HG02973 (cell line): ENCODE measurements around the gene SHH.
"Not testable (repeated sequence)": the region's sequence is repeated elsewhere in the genome, so short reads cannot be mapped to it uniquely, and the experiment has no call there.

Experiments used
- ATAC-seq: cut with Tn5 transposase; IDR thresholded peaks from one replicate; pipeline ENCODE4 v1.9.1; 2021; ENCODE audit warnings: moderate library complexity; ENCODE audit not compliant: unreplicated experiment

SHH gene

DNA sequence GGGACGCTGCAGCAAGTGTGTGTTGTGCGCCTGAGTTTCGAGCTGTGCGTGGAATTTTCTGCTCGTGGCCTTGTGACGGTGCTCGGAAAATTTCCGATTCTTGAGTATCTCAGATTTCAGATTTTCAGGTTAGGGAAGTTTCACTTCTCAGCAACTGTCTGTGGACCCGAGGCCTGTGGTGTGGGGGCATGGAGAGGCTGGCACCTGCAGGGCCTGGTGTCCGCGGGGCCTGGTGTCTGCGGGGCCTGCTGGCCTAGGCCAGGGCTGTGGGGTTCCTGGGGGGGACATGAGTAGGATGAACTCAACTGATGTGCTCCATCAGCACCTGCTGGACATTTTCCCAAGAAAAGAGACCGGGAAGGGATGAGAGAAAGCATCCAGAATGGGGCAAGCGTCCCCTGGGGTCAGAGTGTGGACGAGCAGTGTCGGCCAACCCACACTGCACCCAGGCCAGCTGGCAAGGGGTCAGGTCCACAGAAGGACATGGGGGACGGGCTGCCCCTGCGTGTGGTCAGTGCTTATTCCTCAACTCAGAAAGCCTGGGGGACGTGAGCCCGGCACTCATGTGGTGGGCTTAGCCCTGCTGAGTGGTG lies 31.3 kb upstream of the SHH start:
- ATAC-seq = no peak

DNA sequence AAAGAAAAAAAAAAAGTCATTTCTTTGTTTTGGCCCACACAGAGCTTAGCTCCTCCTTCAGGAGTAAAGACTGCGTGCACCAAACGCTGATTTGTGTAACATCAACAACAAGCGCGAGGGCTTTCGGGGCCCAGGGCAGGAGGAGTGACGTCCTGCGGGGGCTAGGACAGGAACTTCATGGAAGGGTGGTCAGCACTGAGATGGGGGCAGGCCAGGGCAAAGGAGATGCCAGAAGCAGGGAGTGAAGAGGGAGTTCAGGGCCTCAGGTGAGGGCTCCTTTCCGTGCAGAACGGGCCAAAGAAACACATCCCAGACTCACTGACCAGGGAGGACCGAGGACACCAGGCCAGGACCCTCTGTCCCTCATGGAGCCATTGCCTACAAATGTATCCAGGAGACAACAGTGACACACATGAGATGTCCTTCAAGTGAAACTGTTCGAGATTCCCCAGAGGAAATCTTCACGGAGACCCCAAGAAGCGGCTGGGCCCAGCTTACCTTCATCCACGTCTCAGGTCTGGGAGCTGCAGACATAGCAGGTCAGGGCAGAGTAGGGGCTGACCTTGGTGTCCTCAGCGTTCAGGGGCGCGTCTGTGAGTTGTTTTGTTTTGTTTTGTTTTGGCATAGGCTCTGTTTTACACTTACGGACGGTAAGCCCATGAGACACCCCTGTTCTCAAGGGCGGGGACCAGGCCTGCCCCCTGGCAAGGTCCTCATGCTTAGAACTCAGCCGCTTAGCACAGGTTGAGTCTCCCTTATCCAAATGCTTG lies 30.4 kb upstream of the SHH start:
- no peak for ATAC-seq

DNA sequence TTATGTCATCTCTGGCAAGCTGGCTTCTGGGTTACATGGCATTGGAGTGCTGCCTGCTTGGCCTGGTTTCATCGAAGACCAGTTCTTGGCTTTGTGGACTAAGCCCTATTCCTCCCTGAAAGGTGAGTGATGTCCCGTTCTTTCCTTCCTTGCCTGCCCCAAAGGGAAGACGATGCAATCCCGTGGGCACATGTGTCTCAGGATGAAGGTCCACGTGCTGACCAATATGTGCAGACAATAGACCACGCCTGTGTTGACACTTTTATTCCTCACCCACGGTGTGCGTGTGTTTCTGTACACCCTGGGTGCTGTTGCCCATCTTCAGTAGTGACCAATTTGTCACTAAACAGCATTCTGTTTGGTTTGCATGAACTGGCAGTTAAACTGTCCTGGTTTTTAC lies 28.6 kb upstream of the SHH start:
- ATAC-seq = no peak

DNA sequence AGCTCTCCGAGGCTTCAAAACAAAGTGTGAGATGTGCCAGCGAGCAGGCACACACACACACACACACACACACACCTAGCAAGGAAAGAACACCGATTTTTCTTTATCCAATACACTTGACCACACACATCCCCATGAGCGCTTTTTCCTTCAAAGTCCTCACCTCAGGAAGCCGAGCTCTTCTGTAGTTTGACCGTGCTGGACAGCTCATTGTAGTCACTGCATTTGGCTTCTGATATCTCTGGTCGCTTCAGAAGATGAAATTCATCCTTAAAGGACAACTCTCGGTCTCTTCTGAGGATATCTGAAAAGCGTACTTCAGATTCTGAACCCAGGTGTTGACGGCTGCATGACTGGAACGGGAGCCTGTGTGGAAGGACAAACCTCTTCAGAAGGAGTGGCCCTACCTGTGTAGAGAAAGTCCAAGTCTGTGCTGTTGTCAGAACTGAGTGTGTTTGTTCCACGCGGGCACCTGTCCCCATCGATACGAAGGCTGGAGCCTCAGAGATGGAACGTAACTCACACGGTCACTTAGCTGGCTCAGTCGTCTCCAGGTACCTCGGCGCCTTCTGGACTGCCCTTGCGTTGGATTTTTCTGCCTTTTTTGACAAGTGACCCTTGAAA lies 28.1 kb upstream of the SHH start:
- ATAC-seq = no peak

DNA sequence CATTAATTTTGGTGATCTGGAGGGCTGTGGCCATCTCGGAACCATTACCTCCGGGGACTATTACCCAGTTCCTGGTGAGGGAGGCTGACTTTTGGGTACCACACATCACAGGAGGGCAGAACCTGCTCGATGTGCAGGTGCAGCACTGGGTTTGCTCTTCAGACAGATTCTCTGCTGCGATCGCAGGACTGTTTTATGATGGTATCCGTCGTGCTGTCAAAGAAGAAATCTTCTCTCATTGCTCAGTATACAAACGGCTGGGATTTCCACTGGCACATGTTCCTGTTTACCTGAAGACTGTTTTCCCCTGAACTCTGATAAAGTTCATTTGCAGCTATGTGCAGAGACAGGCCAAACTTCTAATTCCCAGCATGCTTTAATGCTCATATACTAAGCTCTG lies 27.2 kb upstream of the SHH start:
- ATAC-seq = no peak

DNA sequence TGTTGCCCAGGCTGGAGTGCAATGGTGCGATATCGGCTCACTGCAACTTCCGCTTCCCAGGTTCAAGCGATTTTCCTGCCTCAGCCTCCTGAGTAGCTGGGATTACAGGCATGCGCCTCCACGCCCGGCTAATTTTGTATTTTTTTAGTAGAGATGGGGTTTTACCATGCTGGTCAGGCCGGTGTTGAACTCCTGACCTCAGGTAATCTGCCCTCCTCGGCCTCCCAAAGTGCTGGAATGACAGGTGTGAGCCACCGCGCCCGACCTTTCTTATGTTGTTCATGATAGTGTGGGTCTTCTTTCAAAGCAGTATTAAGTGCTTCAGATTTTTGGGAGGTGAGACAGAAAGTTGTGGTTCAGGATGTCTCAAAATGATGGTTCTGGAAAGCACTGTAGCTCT lies 26.0 kb upstream of the SHH start:
- ATAC-seq = not testable (repeated sequence)

DNA sequence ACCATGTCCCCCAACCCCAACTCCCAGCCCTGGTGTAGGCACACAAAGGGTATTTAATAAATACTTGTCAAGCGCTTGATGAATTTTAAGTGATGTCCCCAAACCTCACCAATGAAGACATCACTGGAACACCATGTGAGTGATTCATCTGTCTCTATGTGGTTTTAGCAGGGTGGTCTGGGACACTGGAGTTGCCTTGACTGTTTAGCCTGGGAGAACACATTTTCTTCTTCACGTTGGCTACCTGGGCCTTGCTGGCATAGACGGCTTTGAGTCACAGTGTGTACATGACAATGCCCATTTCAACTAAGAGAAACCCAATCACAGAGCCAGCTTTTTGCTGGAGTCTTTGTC lies 24.8 kb upstream of the SHH start:
- no peak for ATAC-seq

DNA sequence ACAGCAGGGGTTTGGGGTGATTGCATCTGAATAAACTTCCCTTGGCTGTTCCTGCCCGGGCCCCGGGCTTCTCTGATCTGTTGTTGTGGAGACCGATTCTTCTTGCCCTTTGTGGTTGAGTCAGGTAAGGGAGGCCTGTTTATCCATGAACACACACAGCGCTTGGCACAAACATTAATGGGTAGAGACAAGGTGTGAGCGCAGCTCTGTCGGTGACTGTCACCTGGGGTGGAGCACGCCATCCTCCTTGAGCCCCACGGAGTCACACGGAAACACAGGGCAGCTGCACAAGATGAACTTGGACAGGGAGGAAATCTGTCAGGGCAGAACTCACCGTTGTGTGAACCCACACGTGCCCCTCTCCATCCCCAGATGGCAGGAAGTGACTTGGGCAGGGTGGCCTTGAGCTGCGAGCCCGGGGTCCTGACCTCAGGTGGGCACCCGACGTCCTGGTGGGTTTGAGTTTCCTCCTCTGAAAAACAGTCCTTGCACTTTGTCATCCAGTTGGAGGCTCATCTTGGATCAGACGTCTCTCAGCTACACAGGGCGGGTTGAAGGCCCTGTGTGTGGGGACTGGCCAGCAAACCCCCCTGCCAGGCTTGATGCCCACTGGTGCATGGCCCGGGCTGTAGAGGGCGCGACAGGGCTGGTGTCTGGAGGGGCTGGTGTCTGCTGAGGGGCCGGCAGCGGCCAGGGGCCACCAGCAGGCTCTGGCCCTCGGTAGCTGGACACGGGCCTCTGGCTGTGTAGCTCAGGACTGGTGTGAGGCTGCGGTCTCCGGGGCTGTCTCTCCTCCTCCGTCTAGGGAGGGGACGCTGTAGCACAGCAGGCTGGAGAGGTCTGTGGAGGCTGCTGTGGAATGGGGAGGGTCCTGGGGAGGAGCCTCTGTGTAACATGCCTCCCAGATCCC lies 24.2 kb upstream of the SHH start:
- no peak for ATAC-seq

DNA sequence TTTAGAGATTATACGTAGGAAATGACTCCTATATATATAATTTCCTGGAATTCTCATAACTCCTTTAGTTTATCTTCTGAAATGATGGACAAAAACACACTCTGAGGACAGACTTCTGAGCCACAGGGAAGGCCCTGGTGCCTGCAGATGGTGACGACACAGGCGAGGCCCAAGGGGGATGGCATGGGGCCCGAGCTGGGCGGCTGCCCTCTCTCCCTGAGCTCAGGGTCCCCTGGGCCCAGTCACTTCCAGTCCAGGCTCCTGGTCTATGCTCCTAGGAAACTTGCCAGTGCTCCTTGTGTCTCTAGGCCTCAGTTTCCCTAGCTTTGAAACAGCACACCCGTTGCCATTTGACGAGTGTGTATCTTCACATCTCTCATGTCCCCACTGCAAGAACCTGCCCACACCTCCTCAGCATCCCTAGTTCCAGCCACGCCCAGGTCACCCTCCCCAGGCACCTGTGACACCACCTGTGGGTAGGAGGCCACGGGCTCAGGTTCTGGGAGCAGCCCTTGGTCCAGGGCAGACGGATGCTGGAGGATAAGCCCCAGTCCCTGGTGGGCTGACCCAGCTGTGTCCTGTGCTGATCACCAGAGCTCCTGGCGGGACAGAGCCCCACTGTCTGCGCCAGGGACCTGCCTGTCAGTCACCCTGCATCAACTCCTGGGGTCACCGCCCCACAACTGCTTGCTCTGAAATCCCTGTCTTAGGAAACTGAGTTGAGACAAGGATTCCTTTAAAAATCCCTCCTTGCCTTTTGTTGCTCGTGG lies 23.4 kb upstream of the SHH start:
- ATAC-seq = no peak

DNA sequence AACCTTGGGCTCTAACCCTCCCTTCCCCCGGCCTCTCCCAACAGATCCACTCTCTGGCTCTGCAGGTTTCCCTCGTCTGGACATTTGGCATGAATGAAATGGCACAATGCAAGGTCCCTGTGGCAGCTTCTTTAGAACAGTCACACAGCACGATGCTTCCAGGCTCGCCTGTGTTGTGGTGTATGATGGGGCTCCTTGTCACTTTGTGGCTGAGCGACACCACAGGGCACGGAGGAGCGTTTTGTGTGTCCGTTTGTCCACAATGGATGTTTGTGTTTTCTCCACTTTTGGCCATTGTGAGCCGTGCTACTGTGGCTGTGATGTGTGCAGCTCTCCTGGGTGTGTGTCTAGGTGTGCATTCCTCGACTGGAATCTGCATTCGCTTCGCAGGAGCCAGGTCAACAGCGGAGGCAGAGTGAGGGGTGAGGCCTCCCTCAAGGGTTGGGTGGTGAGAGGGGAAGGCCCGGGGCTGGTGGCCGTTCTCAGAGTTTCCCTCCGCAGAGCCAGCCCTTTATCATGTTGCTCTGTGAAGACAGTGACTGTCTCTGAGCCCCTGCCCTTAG lies 22.3 kb upstream of the SHH start:
- ATAC-seq = no peak

DNA sequence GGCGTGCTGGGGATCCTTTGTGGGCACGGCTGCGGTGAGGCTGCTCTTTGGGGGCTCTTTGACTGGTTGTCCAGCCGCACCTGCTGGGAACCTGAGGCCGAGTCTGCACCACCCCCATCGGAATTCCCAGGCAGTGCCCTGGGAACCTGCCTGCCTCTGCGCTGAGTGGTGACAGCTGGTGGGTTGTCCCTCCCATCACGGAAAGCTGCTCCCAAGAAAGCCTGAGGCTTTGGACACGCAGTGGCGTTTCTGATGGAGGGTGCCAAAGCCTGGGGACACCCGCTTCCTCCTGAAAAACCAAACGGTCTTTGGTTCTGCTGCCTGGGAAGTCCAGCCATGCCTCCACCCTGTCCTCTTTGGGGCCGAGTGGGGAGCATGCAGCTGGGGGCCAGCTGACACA lies 21.4 kb upstream of the SHH start:
- no peak for ATAC-seq

DNA sequence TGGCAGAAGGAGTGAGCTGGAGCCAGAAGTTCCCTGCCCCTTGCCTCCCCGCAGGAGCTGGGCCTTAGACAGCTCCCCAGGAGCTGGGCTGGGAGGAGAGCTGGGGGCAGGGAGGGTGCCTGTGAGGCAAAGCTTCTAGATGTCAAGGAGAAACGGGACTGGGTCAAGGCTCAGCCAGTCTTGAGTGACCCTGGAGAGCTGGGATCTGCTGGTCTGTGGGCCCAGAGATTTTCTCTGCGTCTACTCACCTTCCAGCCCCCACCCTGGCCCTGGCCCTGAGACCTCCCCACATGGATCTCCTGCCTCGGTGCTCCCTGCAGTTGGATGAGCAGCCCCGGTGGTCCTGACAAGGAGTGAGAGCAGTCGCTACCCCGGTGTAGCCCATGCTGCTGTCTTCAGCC lies 20.3 kb upstream of the SHH start:
- no peak for ATAC-seq

DNA sequence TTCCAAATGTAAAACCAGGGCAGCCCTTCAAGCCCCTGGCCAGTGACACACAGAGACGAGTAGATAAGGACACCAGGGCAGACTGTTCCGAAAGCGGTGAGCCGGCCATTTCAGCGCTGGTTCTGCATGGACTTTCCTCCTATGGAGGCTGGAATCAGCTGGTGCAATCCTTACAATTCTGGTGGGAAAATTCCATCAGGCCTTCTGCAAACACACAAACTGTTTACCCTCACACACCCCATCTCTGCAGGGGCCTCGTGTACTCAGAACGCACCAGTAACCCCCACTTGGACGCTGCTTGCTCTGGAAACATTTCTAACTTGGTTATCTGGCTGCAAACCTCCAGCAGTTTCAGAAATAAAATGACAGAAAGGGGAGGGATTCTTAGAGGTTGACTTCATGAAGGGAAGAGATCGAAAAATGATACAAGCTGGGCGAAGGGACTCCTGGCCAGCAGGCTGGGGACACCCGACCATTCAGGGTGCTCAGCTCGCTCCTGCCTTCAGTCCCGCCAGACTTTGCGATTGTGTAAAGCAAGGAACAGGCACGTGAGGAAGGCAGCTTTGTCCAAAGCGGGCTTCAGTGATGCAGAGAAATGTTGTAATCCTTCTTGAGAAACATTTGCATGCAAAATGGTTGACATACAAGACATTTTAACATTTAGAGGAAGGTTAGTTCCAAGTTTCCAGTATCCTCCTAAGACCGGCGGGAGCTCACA lies 19.7 kb upstream of the SHH start:
- no peak for ATAC-seq

DNA sequence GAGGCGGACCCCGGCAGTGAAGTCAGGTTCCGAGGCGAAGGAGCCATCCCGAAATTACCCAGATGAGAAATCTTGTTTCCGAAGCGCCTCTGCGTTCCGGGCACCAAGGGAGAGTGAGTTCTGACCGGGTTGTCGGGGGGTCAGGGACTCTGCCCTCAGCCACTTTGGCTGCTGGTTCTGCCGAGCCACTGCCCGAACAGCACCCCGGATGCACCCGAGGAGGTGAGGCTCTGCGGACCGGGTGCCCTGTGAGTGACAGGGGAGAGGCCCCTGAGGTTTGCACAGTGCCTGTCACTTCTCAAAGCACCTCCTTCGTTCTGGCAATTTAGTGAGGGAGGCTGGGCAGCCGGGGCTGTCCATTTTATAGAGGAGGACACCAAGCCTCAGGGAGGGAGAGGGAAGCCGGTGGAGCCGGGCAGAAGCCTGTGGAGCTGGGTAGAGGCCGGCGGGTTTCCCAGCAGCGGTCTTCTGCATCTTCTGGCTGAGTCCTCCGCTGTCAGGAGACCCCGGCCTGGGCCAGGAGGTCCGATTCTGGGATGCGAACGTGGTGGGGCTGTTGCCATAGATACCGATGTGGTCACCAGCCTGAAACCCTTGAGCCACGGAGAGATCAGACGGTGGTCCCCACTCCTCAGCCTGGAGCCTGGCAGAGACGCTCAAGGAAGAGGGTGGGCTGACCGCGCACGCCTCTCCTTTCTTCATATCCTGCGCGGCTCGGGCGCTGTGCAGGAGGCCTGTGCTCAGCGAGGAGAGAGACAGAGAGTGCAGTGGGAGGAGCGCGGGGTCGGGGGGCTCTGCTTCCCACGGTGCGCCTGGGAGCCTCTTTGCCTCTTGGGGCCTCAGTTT lies 18.9 kb upstream of the SHH start:
- no peak for ATAC-seq

DNA sequence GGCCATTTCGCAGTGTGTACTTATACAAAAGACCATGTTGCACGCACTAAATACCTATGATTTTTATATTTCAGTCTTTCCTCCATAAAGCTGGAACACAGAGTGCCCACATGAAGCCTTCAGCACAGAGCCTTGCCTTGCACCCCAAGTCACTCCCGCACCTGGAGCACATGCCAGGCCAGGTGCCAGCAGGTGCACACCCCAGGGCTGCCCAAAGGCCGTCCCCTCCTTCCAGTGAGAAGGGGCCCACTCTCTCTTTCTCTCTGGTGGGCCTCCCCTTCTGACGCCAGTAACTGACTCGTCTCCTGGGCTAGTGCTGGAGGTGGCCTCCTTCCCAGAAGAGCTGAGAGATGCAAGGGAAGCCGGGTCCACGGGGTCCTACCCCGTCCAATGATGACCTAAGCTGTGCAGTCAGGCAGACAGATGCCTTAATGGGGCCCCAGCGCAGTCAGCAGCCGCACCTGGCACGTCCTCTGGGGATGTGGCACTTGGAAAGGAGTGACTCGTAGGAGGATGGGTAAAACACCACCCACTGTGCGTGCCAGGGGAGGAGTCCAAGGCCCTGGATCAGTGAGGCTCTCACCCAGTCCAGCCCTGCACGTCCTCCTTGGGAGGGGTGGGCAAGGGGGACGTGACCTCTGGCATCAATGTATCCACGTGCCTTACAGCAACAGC lies 17.7 kb upstream of the SHH start:
- no peak for ATAC-seq

DNA sequence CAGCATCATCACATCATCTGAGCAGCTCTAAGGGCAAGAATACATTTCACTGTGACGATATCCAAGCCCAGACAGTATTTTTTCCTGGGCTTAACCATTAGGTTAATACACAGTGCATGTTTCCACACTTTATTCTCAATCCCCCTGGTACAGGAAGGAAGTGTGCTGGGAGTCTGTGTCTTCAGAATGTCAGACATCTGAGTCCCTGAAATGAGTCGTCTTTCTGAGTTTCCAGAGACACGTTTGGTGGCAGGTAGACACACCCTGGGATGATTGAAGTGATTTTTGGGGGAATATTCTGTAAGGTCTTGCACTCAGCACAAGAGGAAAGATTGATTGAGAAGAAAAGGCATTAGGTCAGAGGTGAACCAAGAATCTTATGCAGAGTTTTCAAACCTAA lies 13.1 kb upstream of the SHH start:
- ATAC-seq = no peak

DNA sequence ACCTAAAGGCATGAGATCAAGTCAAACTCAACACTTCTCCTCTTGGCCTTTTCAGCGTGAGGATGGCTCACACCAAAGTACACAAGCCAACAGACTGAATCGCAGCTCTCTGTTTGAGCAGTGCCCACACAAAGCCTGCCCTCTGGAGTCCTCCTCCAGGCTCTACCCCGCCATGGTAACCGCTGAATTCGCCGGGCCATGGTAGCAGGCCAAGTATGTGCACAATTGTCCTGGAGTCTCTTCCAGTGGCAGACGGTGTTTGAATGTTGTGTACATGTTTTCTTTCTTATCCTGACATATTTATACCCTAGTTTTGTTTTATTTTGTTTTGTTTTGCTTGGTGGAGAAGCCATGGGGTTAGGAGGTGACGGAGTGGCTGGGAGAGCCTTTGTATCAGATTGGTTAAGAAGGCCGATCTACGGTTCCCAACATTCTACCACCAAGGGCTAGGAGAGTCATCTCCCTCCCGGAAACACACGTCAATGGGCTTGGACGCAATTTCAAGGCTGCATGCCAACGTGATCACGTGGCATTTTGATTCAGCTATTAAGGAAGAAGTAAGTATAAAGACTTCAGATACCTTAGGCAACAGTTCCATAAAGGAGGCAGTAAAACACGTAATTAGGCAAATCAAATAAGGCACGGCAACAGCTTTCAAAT lies 12.1 kb upstream of the SHH start:
- no peak for ATAC-seq

DNA sequence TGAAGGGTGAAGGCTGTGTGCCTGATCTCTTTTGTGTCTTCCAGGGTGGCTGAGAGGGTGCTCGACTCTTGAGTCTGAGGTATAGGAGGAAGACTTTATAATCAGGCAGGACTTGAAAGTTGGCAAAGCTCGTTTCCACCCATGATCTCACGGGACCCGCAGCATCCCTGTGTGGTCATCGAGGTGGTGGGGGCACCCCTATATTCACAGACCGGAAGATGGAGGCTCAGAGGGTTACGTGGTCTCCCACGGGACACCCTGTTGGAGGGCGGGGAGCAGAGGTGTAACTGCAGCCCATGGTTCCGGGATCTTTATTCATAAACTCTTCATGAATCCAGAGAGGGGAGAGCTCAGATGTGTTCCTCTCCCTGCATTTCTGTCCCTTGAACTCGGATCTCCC lies 9.6 kb upstream of the SHH start:
- ATAC-seq = no peak
